Activated naive CD4-positive, alpha-beta T cell treated with anti-CD3 and anti-CD28 coated beads for 36 hours (primary cell): Measurements from ENCODE around the gene TMEM132D. TPM values are rescaled to one million over a fixed set of nuclear protein-coding genes. Genes with fewer than 3 reads are reported as not detected.

Experiments
- CTCF ChIA-PET: fragments of 350-600 bp; sonication (Branson Sonifier 250); formaldehyde crosslinking; loops from one replicate; lab custom pipeline; 2021; ENCODE audit warnings: antibody characterized with exemption; lab: Charles Lee
- DNase-seq: peaks from one replicate; pipeline ENCODE4 v3.0.0-alpha.2; 2020
- H3K27ac Mint-ChIP-seq: one replicate; pipeline ENCODE4 v1.8.0; 2021; ENCODE audit warnings: mild to moderate bottlenecking, mixed read lengths
- H3K27me3 Mint-ChIP-seq: one replicate; pipeline ENCODE4 v1.8.0; 2021; ENCODE audit warnings: low read depth, mixed read lengths
- H3K36me3 Mint-ChIP-seq: one replicate; pipeline ENCODE4 v1.8.0; 2021; ENCODE audit warnings: low read depth, mixed read lengths
- H3K4me1 Mint-ChIP-seq: one replicate; pipeline ENCODE4 v1.8.0; 2021; ENCODE audit warnings: low read depth, mixed read lengths
- H3K4me3 Mint-ChIP-seq: one replicate; pipeline ENCODE4 v1.8.0; 2021; ENCODE audit warnings: mild to moderate bottlenecking, moderate library complexity, mixed read lengths
- H3K9me3 Mint-ChIP-seq: one replicate; pipeline ENCODE4 v1.8.0; 2021; ENCODE audit warnings: mixed read lengths
- intact Hi-C: fragments of 100-400 bp; cut with micrococcal nuclease; formaldehyde crosslinking; loops from one replicate; pipeline ENCODE4 v1.15.1; 2023
- total RNA-seq, 2 experiments: library from RNA; stranded (reverse); gene quantifications; one replicate each; pipeline ENCODE4 v1.2.3, GENCODE V29; 2021

Gene TMEM132D
- total RNA-seq, 2 experiments from 2014 or later: not detected

DNA sequence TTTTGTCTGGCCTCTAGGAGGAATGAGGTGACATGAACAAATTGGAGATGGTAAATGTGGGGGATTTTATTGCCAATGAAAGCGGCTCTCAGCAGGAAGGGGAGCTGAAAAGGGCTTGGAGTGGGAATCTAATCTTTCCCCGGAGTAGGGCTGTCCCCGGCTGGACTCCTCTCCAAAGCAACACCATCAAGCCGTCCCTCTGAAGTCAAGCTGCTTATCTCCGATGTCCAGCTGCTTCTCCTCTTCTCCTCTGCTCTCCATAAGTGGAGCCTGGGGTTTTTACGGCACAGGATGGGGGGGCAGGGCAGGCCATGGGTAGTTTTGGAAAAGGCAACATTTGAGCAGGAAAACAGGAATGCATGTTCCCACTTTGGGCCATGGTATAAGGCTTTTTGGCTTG, 113.5 kb downstream of the TMEM132D start:
- CTCF ChIA-PET: no interaction called here
- no peaks in the 10 kb centered on the region for H3K4me1 Mint-ChIP-seq
- H3K27ac Mint-ChIP-seq: no peak overlapping the region
- intact Hi-C loops: no loop called here
- H3K27me3 Mint-ChIP-seq: no peaks in the 10 kb centered on the region
- no peak for DNase-seq
- no peaks in the 10 kb centered on the region for H3K36me3 Mint-ChIP-seq
- no peak overlapping the region for H3K4me3 Mint-ChIP-seq
- peaks cover 8% of the 10 kb centered on the region for H3K9me3 Mint-ChIP-seq

DNA sequence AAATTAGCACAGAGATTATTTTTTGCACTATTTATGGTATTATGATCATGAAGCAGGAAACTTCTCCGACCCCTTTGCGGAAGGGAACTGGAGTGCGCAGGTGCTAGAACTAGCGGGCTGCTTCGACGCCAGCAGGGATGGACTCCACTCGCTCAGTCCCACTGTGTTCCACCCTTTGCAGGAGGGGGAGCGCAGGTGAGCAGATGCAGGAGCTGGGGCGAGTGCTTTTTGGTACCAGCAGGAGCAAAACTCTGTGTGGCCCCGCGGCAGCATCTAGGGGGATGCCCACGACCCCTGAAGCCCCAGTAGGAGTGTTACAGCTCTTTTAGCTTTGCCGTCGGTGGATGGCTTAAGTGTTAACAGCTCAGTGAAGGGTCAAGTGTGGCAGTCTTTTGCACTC, 113.9 kb downstream of the TMEM132D start:
- Mint-ChIP-seq H3K27ac (no peak overlapping the region), H3K4me3 (no peak overlapping the region), H3K4me1 (no peaks in the 10 kb centered on the region), H3K36me3 (no peaks in the 10 kb centered on the region), H3K9me3 (peaks cover 8% of the 10 kb centered on the region), H3K27me3 (no peaks in the 10 kb centered on the region)
- intact Hi-C loops: no loop called here
- CTCF ChIA-PET: no interaction called here
- DNase-seq: no peak

DNA sequence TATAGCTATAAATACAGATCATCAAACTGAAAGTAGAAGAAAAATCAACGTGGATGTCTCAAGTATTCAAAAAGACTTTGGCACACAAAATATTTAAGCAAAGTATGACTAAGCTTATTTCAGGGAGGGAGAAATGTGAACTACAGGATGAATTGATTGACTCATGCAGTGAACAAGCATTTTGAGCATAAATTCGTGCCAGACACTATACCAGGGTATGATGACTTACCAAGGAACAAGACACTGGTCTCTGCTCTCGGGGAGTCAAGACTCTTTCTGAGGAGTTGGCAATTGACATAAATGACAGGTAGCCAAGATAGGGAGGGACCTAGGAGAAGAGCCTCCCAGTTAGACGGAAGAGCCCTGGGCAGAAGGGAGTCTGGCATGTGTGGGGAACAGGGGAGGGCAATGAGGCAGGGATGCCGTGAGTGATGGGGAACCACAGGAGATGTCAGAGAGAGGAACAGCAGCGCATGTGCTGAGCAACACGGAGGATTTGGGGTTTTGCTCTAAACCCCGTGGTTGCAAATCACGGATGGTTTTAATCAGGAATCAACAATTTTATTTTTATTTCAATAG, 115.2 kb downstream of the TMEM132D start:
- intact Hi-C loops: no loop called here
- Mint-ChIP-seq H3K27ac (no peak overlapping the region), H3K27me3 (no peaks in the 10 kb centered on the region), H3K4me1 (no peaks in the 10 kb centered on the region), H3K4me3 (no peak overlapping the region), H3K9me3 (peaks cover 8% of the 10 kb centered on the region), H3K36me3 (no peaks in the 10 kb centered on the region)
- CTCF ChIA-PET: no interaction called here
- no peak for DNase-seq

DNA sequence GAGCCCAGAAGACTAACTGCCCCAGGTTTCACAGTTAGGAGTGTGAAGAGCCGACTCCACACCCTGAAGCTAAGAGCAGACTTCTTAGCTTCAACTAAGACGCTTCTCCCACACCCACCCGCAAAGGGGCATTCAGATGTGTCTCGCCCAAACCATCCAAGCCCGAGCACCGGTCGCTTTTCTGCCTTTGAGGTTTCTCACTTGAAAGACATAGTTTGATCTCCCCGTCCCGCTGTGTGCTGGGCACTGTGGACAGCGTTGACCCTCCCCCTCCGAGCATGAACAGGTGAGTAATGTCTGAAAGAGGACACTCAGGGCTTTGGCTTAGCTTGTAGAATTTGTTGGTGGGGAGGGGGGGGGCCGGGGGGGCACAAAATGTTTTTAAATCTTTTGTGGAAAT, 123.8 kb downstream of the TMEM132D start:
- no peaks in the 10 kb centered on the region for H3K36me3 Mint-ChIP-seq
- H3K27ac Mint-ChIP-seq: no peak overlapping the region
- H3K4me1 Mint-ChIP-seq: no peaks in the 10 kb centered on the region
- intact Hi-C loops: no loop called here
- no peak overlapping the region for H3K4me3 Mint-ChIP-seq
- H3K27me3 Mint-ChIP-seq: no peaks in the 10 kb centered on the region
- DNase-seq: no peak
- CTCF ChIA-PET: no interaction called here
- peaks cover 6% of the 10 kb centered on the region for H3K9me3 Mint-ChIP-seq

DNA sequence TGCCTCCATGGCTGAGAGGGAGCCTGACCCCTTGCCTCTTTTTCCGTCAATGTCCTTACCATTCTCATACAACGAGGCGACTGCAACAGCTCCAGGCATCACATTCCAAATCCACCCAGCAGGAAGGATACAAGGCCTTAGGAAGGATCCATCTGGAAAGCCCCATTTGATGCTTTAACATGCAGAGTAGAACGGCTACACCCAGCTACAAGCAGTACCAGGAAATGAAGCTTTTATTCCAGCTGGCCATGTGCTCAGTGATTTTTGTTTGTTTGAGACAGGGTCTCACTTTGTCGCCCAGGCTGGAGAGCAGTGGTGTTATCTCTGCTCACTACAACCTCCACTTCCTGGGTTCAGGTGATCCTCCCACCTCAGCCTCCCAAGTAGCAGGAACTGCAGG, 124.8 kb downstream of the TMEM132D start:
- CTCF ChIA-PET: no interaction called here

GRCh38 chr12:129776977-129777667, 126.7 kb downstream of the TMEM132D start:
- no peaks in the 10 kb centered on the region for H3K27me3 Mint-ChIP-seq
- no peak overlapping the region for H3K27ac Mint-ChIP-seq
- no peak overlapping the region for H3K4me3 Mint-ChIP-seq
- no peaks in the 10 kb centered on the region for H3K36me3 Mint-ChIP-seq
- CTCF ChIA-PET: no interaction called here
- peaks cover 2% of the 10 kb centered on the region for H3K9me3 Mint-ChIP-seq
- no peaks in the 10 kb centered on the region for H3K4me1 Mint-ChIP-seq
- intact Hi-C loops: no loop called here
- no peak for DNase-seq

More for the DNA sequence above, 124.8 kb downstream of the TMEM132D start:
- no peaks in the 10 kb centered on the region for H3K36me3 Mint-ChIP-seq
- H3K4me1 Mint-ChIP-seq: no peaks in the 10 kb centered on the region
- no peak overlapping the region for H3K27ac Mint-ChIP-seq
- no peaks in the 10 kb centered on the region for H3K27me3 Mint-ChIP-seq
- peaks cover 6% of the 10 kb centered on the region for H3K9me3 Mint-ChIP-seq
- no peak overlapping the region for H3K4me3 Mint-ChIP-seq
- intact Hi-C loops: no loop called here
- DNase-seq: no peak

DNA sequence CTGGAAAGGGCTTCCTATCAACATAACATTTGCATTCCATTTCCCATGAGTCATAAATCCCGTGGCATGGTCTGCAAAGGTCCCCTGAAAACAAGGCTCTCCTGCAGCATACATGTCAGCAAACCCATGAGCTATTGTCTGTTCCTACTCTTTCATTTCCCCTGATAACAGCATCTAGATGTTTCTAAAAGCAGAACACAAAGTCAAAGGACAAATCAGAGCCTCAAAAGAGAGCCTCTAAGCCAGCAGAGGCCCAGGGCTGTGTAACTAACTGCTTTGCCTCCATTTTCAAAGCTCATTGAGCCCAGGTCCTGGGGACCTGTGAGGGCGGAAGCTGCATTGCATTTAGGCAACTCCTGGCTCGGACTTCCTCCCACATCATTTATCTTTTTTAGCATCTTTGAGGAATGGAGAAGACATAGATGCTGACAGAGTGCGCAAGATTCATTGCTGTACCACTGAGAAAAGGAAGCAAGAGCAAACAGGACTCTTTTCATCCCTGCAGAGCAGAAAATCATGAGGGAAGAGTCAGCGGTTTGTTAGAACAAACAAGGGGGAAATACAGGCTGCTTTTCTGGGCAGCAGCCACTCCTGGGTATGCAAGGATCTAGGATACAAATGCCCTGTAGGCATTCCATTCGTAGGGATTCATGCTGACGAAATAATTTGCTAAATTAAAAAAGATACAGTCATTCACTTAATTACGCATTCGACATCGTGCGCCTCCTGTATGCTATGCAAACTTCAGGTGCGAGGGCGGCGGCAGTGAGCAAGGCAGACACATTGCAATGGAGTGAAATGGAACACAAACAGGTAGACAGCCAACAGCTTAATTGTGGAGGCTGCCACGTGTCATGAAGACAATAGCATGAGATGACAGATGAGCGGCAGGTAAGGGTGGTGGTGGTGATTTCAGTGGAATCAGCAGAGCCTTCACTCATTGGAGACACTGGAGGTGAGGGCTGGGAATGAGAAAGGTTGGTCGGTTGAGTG, 131.0 kb downstream of the TMEM132D start:
- no peak for DNase-seq
- Mint-ChIP-seq H3K4me1 (no peaks in the 10 kb centered on the region), H3K9me3 (peaks cover 4% of the 10 kb centered on the region), H3K27me3 (no peaks in the 10 kb centered on the region), H3K36me3 (no peaks in the 10 kb centered on the region), H3K4me3 (no peak overlapping the region), H3K27ac (no peak overlapping the region)
- CTCF ChIA-PET: interaction anchor here (0.5 kb wide), 1 partner anchor 1767 kb away, joined by 3 read pairs; no protein-coding TSS in a partner anchor
- intact Hi-C loops: no loop called here

DNA sequence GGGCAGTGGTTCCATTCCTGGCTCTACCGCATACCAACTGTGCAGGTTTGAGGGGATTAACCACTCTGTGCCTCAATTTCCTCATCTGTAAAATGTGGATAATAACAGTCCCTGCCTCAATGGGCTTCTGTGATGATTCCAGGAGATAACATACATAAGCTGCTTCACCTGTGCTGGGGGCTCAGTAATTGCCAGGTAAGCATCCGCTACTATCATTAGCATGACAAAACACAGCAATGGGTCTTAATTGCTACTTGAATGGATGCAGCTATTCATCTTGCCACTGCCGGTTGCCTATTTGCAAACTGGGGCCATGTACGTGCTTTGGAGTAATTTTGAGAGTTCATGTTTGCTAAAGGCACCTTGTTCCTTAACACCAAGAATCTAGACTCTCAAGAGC, 132.6 kb downstream of the TMEM132D start:
- intact Hi-C loops: no loop called here
- CTCF ChIA-PET: no interaction called here
- DNase-seq: no peak
- Mint-ChIP-seq H3K27me3 (no peaks in the 10 kb centered on the region), H3K9me3 (peaks cover 13% of the 10 kb centered on the region), H3K36me3 (no peaks in the 10 kb centered on the region), H3K4me1 (no peaks in the 10 kb centered on the region), H3K27ac (no peak overlapping the region), H3K4me3 (no peak overlapping the region)

- Mint-ChIP-seq H3K27ac (no peak overlapping the region), H3K27me3 (no peaks in the 10 kb centered on the region), H3K4me1 (no peaks in the 10 kb centered on the region), H3K36me3 (no peaks in the 10 kb centered on the region), H3K4me3 (no peak overlapping the region), H3K9me3 (peaks cover 21% of the 10 kb centered on the region)
- intact Hi-C loops: no loop called here
- CTCF ChIA-PET: no interaction called here
- DNase-seq: no peak
These were observed 138.1 kb downstream of the TMEM132D start for GRCh38 chr12:129765719-129766118.

GRCh38 chr12:129762436-129762835, 141.4 kb downstream of the TMEM132D start:
- intact Hi-C loops: no loop called here
- H3K36me3 Mint-ChIP-seq: no peaks in the 10 kb centered on the region
- no peak overlapping the region for H3K4me3 Mint-ChIP-seq
- no peaks in the 10 kb centered on the region for H3K27me3 Mint-ChIP-seq
- DNase-seq: no peak
- no peak overlapping the region for H3K27ac Mint-ChIP-seq
- no peaks in the 10 kb centered on the region for H3K4me1 Mint-ChIP-seq
- peaks cover 15% of the 10 kb centered on the region for H3K9me3 Mint-ChIP-seq
- CTCF ChIA-PET: no interaction called here

DNA sequence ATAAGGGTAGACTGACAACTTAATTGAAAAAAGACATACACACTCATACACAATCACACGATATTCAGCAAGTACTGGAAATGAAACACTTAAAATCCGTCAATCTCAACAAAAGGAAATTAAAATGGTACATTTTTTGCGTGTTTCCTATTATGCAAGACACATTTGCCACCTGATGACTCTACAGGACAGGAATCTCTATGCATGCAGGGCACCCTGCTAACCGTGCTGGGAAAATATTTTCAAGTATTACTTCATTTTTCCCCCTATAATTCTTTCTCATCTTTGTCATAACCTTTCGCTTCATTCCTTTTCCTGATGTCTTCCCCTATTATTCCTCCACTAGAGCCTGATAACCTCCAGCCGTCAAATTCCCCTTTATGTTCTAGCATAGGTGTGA, 150.2 kb downstream of the TMEM132D start:
- Mint-ChIP-seq H3K9me3 (peaks cover 3% of the 10 kb centered on the region), H3K4me3 (no peak overlapping the region), H3K27me3 (no peaks in the 10 kb centered on the region), H3K36me3 (no peaks in the 10 kb centered on the region), H3K27ac (no peak overlapping the region), H3K4me1 (no peaks in the 10 kb centered on the region)
- DNase-seq: no peak
- CTCF ChIA-PET: no interaction called here
- intact Hi-C loops: no loop called here

DNA sequence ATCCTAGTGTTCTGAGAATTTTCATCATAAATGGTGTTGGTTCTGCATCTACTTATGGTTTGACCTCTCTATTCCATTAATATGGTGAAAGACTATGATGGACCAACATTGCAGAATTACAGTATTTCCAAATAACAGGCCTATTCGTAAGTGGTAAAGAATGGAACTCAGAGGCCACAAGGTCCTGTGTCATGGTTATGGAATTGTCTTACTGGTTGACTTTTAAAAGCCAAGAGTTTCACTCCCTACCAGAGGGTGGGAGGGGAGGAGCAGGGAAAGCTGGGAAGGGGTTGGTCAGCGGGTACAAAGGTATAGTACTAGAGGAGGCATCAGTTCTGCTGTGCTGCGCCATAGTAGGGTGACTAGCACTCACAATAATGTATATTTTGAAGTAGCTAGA, 153.4 kb downstream of the TMEM132D start:
- CTCF ChIA-PET: no interaction called here
- Mint-ChIP-seq H3K4me3 (no peak overlapping the region), H3K27me3 (no peaks in the 10 kb centered on the region), H3K9me3 (no peaks in the 10 kb centered on the region), H3K4me1 (no peaks in the 10 kb centered on the region), H3K27ac (no peak overlapping the region), H3K36me3 (no peaks in the 10 kb centered on the region)
- intact Hi-C loops: no loop called here
- no peak for DNase-seq
